Endometrial microvascular endothelial cells (primary cell): ENCODE results near the gene SARNP. TPM values are rescaled to one million over a fixed set of nuclear protein-coding genes. Genes with fewer than 3 reads are reported as not detected.
"Not testable (repeated sequence)": the region's sequence is repeated elsewhere in the genome, so short reads cannot be mapped to it uniquely, and the experiment has no call there.

Source experiments
- in situ Hi-C: cut with HindIII; loops from 2 replicates; pipeline ENCODE4 v1.10.0; 2017; ENCODE audit warnings: low sequenced_read_pairs, low pct_unique_long_range_greater_than_20kb; ENCODE audit errors: inconsistent ontology term
- total RNA-seq: library from RNA; depleted of rRNA; stranded (reverse); fragments of >200 nt; gene quantifications from one replicate; pipeline ENCODE4 v1.2.3, GENCODE V29; 2015; ENCODE audit errors: inconsistent ontology term

Gene SARNP
- total RNA-seq, 1 donor from 2014 or later, result 85.2 TPM

GRCh38 chr12:55812088-55812487 is 5.4 kb downstream of the SARNP start:
- in situ Hi-C loops, result no loop called here

DNA sequence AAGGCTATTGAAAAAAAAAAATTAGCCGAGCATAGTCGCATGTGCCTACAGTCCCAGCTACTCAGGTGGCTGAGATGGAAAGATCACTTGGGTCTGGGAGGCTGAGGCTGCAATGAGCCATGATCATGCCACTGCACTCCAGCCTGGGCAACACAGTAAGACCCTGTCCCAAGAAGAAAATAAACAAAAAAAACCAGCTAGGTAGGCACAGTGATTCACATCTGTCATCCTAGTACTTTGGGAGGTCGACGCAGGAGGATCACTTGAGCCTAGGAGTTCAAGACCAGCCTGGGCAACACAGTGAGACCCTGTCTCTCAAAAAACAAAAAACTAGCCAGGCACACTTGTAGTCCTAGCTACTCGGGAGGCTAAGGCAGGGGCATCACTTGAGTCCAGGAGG is 8.2 kb downstream of the SARNP start:
- in situ Hi-C loops, result no loop called here

GRCh38 chr12:55806982-55807381 is 10.5 kb downstream of the SARNP start:
- in situ Hi-C loops, result no loop called here

DNA sequence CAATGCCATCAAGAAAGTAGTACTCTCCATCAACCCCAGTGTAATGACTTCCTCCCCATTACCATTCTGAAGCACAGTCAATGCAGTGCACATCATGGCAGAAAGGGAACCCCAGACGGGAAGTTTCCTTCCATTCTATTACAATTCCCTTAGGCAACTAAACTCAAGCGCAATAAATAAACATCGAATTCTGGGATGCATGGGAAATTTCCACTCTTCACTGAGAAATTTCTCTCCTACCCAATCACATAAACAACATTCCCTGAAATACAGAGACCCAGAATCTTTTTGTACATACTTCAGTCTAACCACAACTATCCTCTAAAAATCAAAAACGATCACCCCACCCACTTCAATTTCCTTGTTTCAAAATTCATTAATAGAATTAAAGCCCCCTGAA is 20.0 kb downstream of the SARNP start:
- in situ Hi-C loops, result no loop called here

DNA sequence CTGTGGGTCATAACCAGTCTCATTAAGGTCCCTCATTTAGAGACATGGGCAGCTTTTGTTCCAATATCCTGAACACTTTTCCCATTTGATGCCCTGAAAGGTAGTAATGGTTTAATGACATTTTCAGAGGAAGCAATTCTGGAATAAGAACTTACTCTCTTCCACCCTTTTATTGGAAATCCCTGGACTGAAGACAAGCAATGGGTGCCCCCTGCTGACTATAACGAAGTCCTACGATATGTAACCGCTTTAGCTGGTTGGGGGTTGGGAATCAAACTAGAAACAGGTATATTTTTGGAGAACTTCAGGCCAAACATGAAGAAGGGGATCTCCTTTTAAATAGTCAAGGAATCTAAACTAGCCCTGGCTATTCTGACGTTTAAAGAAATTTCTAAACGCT is 20.5 kb downstream of the SARNP start:
- in situ Hi-C loops, result no loop called here

GRCh38 chr12:55795950-55796349 is 21.6 kb downstream of the SARNP start:
- in situ Hi-C loops, result no loop called here

DNA sequence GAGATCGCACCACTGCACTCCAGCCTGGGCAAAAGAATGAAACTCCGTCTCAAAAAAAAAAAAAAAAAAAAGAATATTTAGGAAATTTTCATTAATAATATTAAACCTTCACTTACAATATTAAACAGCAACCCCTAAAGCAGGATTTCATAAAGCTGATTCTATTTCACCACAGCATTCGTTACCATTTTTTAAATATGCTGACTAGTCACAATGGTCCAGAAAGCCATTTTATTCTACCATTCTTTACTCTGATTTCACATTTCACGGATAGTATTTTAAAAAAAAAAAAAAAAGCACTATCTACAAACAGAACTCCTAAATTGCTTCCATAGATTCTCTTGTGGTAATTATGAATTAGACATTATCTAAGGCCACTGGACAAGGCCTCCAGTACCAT is 27.6 kb downstream of the SARNP start:
- in situ Hi-C loops, result no loop called here

DNA sequence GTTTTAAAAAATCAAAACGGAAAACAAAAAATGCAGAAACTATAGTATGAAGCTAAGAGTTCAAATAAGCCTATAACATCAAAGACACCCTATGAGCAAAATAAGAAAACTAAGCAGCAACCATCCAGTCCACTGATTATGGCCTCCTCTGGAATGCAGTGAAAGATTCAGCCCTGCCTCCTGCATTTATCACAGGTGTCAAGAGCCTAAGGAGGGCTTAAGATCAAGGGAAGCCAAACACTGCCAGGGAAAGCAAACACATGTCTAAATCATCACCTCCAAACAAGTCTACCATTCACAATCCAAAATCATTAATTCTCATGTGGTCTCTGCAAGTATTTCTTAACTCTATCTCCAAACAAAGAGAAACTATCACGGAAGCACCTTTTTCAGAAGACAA is 28.4 kb downstream of the SARNP start:
- in situ Hi-C loops, result no loop called here

DNA sequence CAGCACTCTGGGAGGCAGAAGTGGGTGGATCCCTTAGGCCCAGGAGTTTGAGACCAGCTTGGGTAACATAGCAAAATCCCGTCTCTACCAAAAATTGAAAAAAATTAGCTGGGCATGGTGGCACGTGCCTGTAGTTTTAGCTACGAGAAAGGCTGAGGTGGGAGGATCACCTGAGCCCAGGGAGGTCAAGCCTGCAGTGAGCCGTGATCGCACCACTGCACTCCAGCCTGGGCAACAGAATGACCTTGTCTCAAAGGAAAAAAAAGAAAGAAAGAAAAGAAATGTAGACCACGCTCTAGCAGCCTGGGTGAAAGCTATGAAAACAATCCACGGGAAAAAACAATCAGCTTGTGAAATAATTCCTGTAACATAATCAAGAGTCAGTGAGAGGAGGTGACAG is 29.0 kb downstream of the SARNP start:
- in situ Hi-C loops, result no loop called here

GRCh38 chr12:55780685-55781084 is 36.8 kb downstream of the SARNP start:
- in situ Hi-C loops, result no loop called here

- in situ Hi-C loops, result no loop called here
These were observed 39.7 kb downstream of the SARNP start for GRCh38 chr12:55777856-55778255.

- in situ Hi-C loops, result no loop called here
These were observed 45.8 kb downstream of the SARNP start for GRCh38 chr12:55771736-55772135.

- in situ Hi-C loops, result no loop called here
These were observed 50.4 kb downstream of the SARNP start for GRCh38 chr12:55767156-55767555.

DNA sequence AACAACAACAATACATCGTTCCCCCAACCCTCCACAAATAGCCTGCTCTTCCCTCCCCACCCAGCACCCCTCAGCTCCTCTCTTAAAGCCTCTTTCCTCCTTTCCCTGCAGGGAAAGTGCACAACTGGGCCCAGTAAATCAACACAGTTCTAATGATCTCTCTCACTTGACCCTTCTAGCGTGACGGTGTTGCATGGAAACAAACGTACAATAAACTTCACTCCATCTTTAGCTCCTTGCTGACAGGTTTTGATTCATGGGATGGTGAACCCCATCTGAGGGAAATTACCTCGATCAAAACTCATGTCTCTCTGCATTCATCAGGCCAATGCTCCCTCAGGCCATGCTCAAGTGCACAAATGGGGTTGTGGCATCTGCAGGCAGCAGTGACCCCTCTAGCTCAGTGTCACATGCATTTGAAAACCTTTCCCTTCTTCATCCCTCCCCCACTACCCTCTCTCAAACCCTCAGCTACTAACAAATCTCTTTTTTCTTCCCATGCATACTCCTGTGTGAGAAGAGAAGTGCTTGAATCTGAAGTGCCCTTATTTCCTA is 51.7 kb downstream of the SARNP start:
- in situ Hi-C loops, result no loop called here

DNA sequence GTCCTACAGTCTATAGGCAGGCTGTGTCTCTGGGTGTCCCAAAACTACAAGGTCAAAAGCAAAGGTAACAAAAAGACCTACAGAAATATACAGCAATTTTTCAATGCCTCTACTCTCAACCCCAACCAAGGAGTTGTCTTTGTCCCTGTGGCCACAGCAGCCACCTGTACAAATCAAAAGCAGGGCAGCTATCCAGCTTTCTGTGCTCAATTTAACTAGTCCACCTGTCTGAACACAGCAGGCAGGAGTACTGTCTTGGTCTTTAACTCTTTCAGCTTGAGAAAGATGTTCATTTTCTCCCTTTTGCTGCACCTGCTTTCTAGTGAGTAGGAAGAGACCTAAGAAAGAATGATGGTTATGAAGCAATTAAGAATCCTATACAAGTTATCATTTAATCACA is 54.9 kb downstream of the SARNP start:
- in situ Hi-C loops, result no loop called here

GRCh38 chr12:55760663-55761062 is 56.9 kb downstream of the SARNP start:
- in situ Hi-C loops, result no loop called here

DNA sequence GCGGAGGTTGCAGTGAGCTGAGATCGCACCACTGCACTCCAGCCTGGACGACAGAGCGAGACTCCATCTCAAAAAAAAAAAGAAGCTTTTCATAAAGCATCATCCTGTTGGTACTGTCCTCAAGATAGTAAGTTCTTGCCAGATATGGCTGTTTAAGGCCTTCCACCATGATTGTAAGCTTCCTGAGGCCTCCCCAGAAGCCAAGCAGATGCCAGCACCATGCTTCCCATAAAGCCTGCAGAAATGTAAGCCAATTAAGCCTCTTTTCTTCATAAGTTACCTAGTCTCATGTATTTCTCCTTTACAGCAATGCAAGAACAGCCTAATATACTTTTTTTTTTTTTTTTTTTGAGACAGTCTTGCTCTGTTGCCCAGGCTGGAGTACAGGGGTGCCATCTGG is 58.9 kb downstream of the SARNP start:
- in situ Hi-C loops, result not testable (repeated sequence)

GRCh38 chr12:55757701-55758100 is 59.8 kb downstream of the SARNP start:
- in situ Hi-C loops, result no loop called here

DNA sequence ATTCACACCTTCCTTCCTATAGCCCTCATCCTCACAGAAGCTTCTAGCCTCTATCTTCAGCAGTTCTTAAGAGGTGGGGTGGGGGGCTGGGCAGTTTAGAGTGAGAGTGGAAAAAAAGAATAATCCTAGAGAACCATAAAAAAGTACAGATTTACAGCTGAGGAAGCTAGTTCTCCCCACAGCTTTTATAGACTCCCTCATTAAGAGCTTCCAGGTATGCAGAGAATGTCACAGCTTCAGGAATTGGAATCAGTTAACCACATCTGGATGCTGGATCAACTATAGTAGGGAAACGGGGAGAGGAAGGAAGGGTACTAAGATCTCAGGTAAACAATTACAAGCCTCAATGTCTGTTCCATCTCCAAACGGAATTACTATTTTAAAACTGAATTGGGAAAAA is 62.3 kb downstream of the SARNP start:
- in situ Hi-C loops, result no loop called here

GRCh38 chr12:55748230-55748993 is 69.1 kb downstream of the SARNP start:
- in situ Hi-C loops, result no loop called here

DNA sequence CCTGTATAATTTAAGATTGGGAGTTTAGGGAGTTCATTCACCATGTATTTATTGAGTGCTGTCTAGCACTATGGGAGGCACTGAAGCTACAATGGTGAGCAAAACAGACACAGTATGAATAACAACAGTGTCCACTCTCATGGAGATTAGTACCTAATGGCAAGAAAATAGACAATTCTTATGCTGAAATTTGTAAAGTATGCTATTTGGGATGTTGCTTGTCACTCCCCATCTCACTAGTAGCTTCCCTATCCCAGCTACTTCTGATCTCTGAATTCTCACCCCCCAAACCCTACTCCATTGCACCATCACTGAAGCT is 70.7 kb downstream of the SARNP start:
- in situ Hi-C loops, result no loop called here
